ENCODE data around the gene MINDY4. TPM values are rescaled to one million over a fixed set of nuclear protein-coding genes. Genes with fewer than 3 reads are reported as not detected.

The MINDY4 gene
- total and polyA plus RNA-seq, 2 of the 4 experiments (the other 2 are of a cell fraction), result 1.8 to 3.6 TPM

- Histone ChIP-seq H3K23ac (ENCODE audit: low read depth, low read length) (peak overlapping the region; percentile 56; the same call in 1 of the 2 replicates), H3K14ac (replicated peaks; ENCODE audit: low read depth, low read length) (peak overlapping the region; percentile 91), H4K8ac (ENCODE audit: low read depth in 2 of 2, low read length in 2 of 2) (peak overlapping the region; percentile 54 to 91; a peak in 2 of 4 replicates), H3K9me1 (ENCODE audit: insufficient read depth, low read length) (peaks cover 22% of the 10 kb centered on the region), H3K4me2 (ENCODE audit: low read depth, low read length) (peak overlapping the region; percentile 50; the same call in 1 of the 2 replicates), H2BK20ac (ENCODE audit: low read depth, low read length) (peak overlapping the region; percentile 71), H4K20me1 (ENCODE audit: insufficient read depth, low read length) (0 out of 2 replicates have a peak, but pooled peaks cover 6% of the 10 kb centered on the region), H3K4me1 (ENCODE audit: control insufficient read depth, insufficient read depth, low read length) (peaks cover 35% of the 10 kb centered on the region), H3K27me3 (ENCODE audit: control insufficient read depth, insufficient read depth, low read length) (no peaks in the 10 kb centered on the region), H2AK9ac (replicated peaks; ENCODE audit: low read depth, low read length, poor library complexity) (peak overlapping the region; percentile 38), H3K36me3 (ENCODE audit: control insufficient read depth, insufficient read depth, low read length) (no peaks in the 10 kb centered on the region), H3K56ac (ENCODE audit: extremely low read depth, insufficient read depth, low read length) (no peak overlapping the region; the same call in 1 of the 2 replicates), H3K27ac (ENCODE audit: insufficient read depth, low read length) (peak overlapping the region; percentile 38; the same call in 1 of the 2 replicates), H3K79me1 (ENCODE audit: low read depth in 1 of 2, low read length in 2 of 2) (peaks cover 0 to 9% of the 10 kb centered on the region in 2 experiments; a peak in 1 of 4 replicates), H2BK5ac (ENCODE audit: low read depth, low read length, poor library complexity, severe bottlenecking) (peak overlapping the region; percentile 7), H2BK120ac (ENCODE audit: low read depth, low read length) (peak overlapping the region; percentile 89), H3K4ac (ENCODE audit: low read depth, low read length) (peak overlapping the region; percentile 96), H3K4me3 (ENCODE audit: insufficient read depth, low read depth, low read length) (no peak overlapping the region), H2AFZ (replicated peaks; ENCODE audit: low read length, poor library complexity) (peak overlapping the region; percentile 69), H3K9me3 (ENCODE audit: control insufficient read depth, insufficient read depth, low read length) (no peaks in the 10 kb centered on the region; the same call in 1 of the 2 replicates), H4K91ac (ENCODE audit: insufficient read depth, low read depth, low read length) (peak overlapping the region; percentile 84), H2AK5ac (ENCODE audit: low read depth, low read length) (peak overlapping the region; percentile 89), H3K9ac (ENCODE audit: low read depth, low read length) (no peak overlapping the region; the same call in 1 of the 2 replicates), H2BK15ac (ENCODE audit: low read depth, low read length) (peak overlapping the region; percentile 76; the same call in 2 of the 3 replicates), H3K18ac (ENCODE audit: low read depth, low read length) (peak overlapping the region; percentile 43), H4K5ac (ENCODE audit: low read depth, low read length) (peak overlapping the region; percentile 92)
- dilution Hi-C loops (cut with HindIII; ENCODE audit: low sequenced_read_pairs, unreplicated experiment) (no loop called here), intact Hi-C loops (cut with micrococcal nuclease) (no loop called here), in situ Hi-C loops (cut with MboI; ENCODE audit: low sequenced_read_pairs) (no loop called here)
- no peak for ATAC-seq (ENCODE audit: low read depth)
- TF ChIP-seq FOS (IDR thresholded peaks at IDR 0.05; ENCODE audit: low read depth, low read length) (no peak), RAD21 (IDR thresholded peaks at IDR 0.05; ENCODE audit: low read length) (no peak), USF2 (IDR thresholded peaks at IDR 0.05; ENCODE audit: low read depth, low read length) (no peak), MAZ (IDR thresholded peaks at IDR 0.05; ENCODE audit: borderline replicate concordance, low read depth, low read length) (no peak), MXI1 (IDR thresholded peaks at IDR 0.05; ENCODE audit: borderline replicate concordance, low read depth, low read length) (no peak), ELK1 (IDR thresholded peaks at IDR 0.05; ENCODE audit: borderline replicate concordance, low read depth, low read length) (no peak), POLR2A (IDR thresholded peaks at IDR 0.05; ENCODE audit: low read depth, low read length) (no peak), MAFK (IDR thresholded peaks at IDR 0.05; ENCODE audit: low read depth, low read length) (no peak), CHD1 (IDR thresholded peaks at IDR 0.05; ENCODE audit: low read depth, low read length) (no peak)
- no TSS peak for BruUV-seq (replicated peaks)
- POLR2A ChIA-PET (ENCODE audit: unreplicated experiment), result interaction anchor here (1.0 kb wide), 1 partner anchor 47 kb away, joined by 3 read pairs; no protein-coding TSS in a partner anchor
- no peak for DNase-seq
- CTCF ChIA-PET, result interaction anchor here (1.2 to 1.7 kb wide), 2 partner anchors 12 to 370 kb away, joined by 4 to 5 read pairs; no protein-coding TSS in a partner anchor
- WGBS, 2 experiments (ENCODE audit: extremely low coverage in 2 of 2, insufficient read length in 1 of 2), result no CpG with 5 or more reads among the region's 6 CpGs
These were observed 18.7 kb upstream of the MINDY4 start for GRCh38 chr7:30752484-30752883.

Measured in IMR-90 (cell line).